BLaER1 treated with 17β-estradiol and CSF1 and Interleukin-3, amounts not matched to agents 10 nM and 100 nM (cell line): ENCODE data around the gene OSBPL5.

Experiments
- H3K27ac ChIP-seq, 11 experiments: shearing (Covaris generic); formaldehyde crosslinking; 2 replicates each; pipeline ENCODE4 v1.8.1; 2022
- H3K27me3 ChIP-seq, 11 experiments: shearing (Covaris generic); formaldehyde crosslinking; 2 replicates each; pipeline ENCODE4 v1.8.1; 2022
- H3K36me3 ChIP-seq, 11 experiments: shearing (Covaris generic); formaldehyde crosslinking; 2 replicates each; pipeline ENCODE4 v1.8.1; 2022
- H3K4me1 ChIP-seq, 10 experiments: shearing (Covaris generic); formaldehyde crosslinking; 2 replicates each; pipeline ENCODE4 v1.8.1; 2022
- H3K4me2 ChIP-seq, 11 experiments: shearing (Covaris generic); formaldehyde crosslinking; 2 replicates each; pipeline ENCODE4 v1.8.1; 2022
- H3K4me3 ChIP-seq, 10 experiments: shearing (Covaris generic); formaldehyde crosslinking; 2 replicates each; pipeline ENCODE4 v1.8.1; 2022
- H3K9ac ChIP-seq, 11 experiments: shearing (Covaris generic); formaldehyde crosslinking; 2 replicates each; pipeline ENCODE4 v1.8.1; 2022
- H3K9me3 ChIP-seq, 11 experiments: shearing (Covaris generic); formaldehyde crosslinking; replicated peaks in 1 of 11; 2 replicates each; pipeline ENCODE4 v1.8.1; 2022
- H4K20me1 ChIP-seq, 11 experiments: shearing (Covaris generic); formaldehyde crosslinking; 2 replicates each; pipeline ENCODE4 v1.8.1; 2022
- Cebpa-rat ChIP-seq, 11 experiments: shearing (Covaris generic); IDR thresholded peaks; 2 replicates each; pipeline ENCODE4 v1.8.1; 2022

The OSBPL5 gene

DNA sequence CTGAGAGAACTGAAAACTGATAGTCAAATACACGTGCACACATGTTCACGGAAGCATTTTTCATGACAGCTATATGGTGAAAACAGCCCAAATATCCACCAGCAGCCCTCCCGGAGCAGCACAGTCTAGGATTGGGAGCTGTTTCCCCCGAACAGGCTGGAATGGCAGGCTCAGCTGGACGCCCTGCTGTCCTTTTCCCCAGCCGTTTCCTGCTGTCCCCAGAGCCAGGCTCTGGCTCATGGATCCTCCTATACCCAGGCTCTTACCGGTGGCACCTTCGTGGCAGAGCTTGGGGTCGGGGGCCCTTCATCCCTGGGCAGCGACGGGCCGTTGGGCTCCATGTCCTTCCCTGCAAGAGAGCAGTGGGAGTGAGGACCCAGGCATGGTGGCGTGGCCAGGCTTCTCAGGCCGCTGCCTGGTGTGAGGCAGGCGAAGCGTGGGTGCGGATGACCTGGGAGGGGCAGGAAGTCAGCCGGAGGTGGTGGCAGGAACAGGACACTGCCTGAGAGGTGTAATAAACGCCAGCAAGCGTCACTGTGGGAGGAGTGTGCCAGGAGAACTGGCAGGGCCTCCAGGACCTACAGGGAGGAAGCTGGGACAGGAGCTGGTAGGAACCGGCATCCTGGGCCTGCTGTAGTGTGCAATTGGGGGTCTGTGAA, 38.8 kb downstream of the OSBPL5 start:
- peak overlapping the region in 5 of 11 experiments; percentile 7 to 36 (median 25); a peak in 5 of 22 replicates for H3K9ac ChIP-seq
- TF ChIP-seq Cebpa-rat (IDR thresholded peaks at IDR 0.05), result no peak
- no peak overlapping the region for H3K4me3 ChIP-seq
- no peaks in the 10 kb centered on the region for H3K9me3 ChIP-seq
- peaks cover 13 to 80% (median 47%) of the 10 kb centered on the region in 10 experiments for H3K4me1 ChIP-seq
- H3K27me3 ChIP-seq, result no peaks in the 10 kb centered on the region
- peak overlapping the region in 7 of 11 experiments; percentile 5 to 92 (median 61); a peak in 11 of 22 replicates for H3K4me2 ChIP-seq
- H4K20me1 ChIP-seq, result peaks cover 0 to 56% (median 8%) of the 10 kb centered on the region in 11 experiments; a peak in 12 of 22 replicates
- peak overlapping the region in 6 of 11 experiments; percentile 10 to 35 (median 28); a peak in 8 of 22 replicates for H3K27ac ChIP-seq
- H3K36me3 ChIP-seq, result peaks cover 15 to 67% (median 29%) of the 10 kb centered on the region in 11 experiments; a peak in 21 of 22 replicates

DNA sequence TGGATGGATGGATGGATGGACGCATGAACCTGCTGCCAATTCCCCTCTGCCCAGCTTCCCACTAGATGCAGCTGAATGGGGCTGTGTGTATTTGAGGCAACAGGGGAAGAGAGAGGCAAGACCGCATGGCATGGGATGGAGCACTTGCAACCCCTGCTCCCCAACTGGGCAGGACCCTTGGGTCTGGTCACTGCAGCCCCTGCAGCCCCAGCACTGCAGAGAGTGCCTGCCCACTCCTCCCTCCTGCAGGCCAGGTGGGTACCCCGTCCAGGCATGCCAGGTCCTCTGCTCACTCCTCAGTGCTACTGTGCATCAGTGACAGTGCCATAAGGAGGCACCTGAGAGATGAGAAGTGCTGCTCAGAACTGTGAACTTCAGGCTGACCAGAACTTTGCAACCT, 40.3 kb downstream of the OSBPL5 start:
- H3K4me2 ChIP-seq, result peak overlapping the region; percentile 13 to 92 (median 72)
- peak overlapping the region in 2 of 11 experiments; percentile 68 to 70; a peak in 3 of 22 replicates for H3K27ac ChIP-seq

GRCh38 chr11:3123761-3124733, 41.1 kb downstream of the OSBPL5 start:
- Histone ChIP-seq H3K27ac (peak overlapping the region in 8 of 11 experiments; percentile 21 to 75 (median 67); a peak in 14 of 22 replicates), H3K4me2 (peak overlapping the region; percentile 13 to 92 (median 72)), H3K27me3 (no peaks in the 10 kb centered on the region), H3K9me3 (peaks cover 4 to 17% (median 13%) of the 10 kb centered on the region in 11 experiments; a peak in 17 of 22 replicates), H4K20me1 (peaks cover 0 to 37% (median 2%) of the 10 kb centered on the region in 11 experiments; a peak in 8 of 22 replicates), H3K9ac (peak overlapping the region in 10 of 11 experiments; percentile 2 to 54 (median 36); a peak in 14 of 22 replicates), H3K4me3 (no peak overlapping the region), H3K4me1 (peaks cover 13 to 63% (median 43%) of the 10 kb centered on the region in 10 experiments), H3K36me3 (peaks cover 33 to 88% (median 49%) of the 10 kb centered on the region in 11 experiments)
- TF ChIP-seq Cebpa-rat (IDR thresholded peaks at IDR 0.05), result peak in 4 of 11 experiments; percentile 21 to 45 (median 28); a peak in 2 of 22 replicates

More for the DNA sequence above, 40.3 kb downstream of the OSBPL5 start:
- peaks cover 13 to 67% (median 43%) of the 10 kb centered on the region in 10 experiments for H3K4me1 ChIP-seq
- no peaks in the 10 kb centered on the region for H3K27me3 ChIP-seq
- TF ChIP-seq Cebpa-rat (IDR thresholded peaks at IDR 0.05), result no peak; a peak in 1 of 22 replicates
- H3K9me3 ChIP-seq, result peaks cover 0 to 9% (median 5%) of the 10 kb centered on the region in 11 experiments; a peak in 12 of 22 replicates
- H3K36me3 ChIP-seq, result peaks cover 27 to 82% (median 41%) of the 10 kb centered on the region in 11 experiments; a peak in 21 of 22 replicates
- 0 out of 20 replicates have a peak overlapping the region, but pooled peaks of 1 of the 10 experiments have one; percentile 0 for H3K4me3 ChIP-seq
- peaks cover 0 to 45% (median 5%) of the 10 kb centered on the region in 11 experiments; a peak in 8 of 22 replicates for H4K20me1 ChIP-seq
- peak overlapping the region in 4 of 11 experiments; percentile 9 to 54 (median 44); a peak in 3 of 22 replicates for H3K9ac ChIP-seq

- Histone ChIP-seq H3K9ac (peak overlapping the region in 3 of 11 experiments; percentile 33 to 54 (median 51); a peak in 3 of 22 replicates), H3K4me1 (peaks cover 13 to 60% (median 43%) of the 10 kb centered on the region in 10 experiments), H3K36me3 (peaks cover 38 to 88% (median 51%) of the 10 kb centered on the region in 11 experiments), H3K9me3 (peaks cover 11 to 24% (median 20%) of the 10 kb centered on the region in 11 experiments; a peak in 20 of 22 replicates), H3K27ac (peak overlapping the region in 7 of 11 experiments; percentile 32 to 75 (median 68); a peak in 10 of 22 replicates), H3K27me3 (no peaks in the 10 kb centered on the region), H4K20me1 (peaks cover 0 to 30% (median 0%) of the 10 kb centered on the region in 11 experiments; a peak in 8 of 22 replicates), H3K4me3 (no peak overlapping the region), H3K4me2 (peak overlapping the region in 4 of 11 experiments; percentile 72 to 92 (median 83); a peak in 7 of 22 replicates)
- TF ChIP-seq Cebpa-rat (IDR thresholded peaks at IDR 0.05), result no peak
Observed at GRCh38 chr11:3123305-3123704, 41.8 kb downstream of the OSBPL5 start.

DNA sequence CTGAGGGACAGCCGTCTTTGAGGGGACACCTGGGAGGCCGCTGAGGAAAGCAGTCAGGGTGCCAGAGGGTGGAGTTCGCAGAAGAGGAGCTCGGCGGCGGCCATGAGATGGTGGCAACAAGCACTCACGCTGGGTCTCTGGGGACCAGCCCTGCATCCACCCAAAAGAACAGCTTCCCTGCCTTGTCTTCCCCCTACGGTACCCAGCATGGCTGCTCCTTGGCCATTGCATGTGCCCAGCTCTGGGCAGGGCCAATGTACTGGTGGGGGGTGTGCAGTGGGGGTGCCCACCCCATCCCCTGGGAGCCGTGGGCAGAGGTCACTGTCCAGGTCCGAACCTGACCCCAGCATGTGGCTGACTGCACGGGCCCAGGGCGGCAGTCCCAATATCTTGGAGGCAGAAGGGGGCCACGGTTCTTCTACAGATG, 42.3 kb downstream of the OSBPL5 start:
- Histone ChIP-seq H4K20me1 (peaks cover 0 to 25% (median 0%) of the 10 kb centered on the region in 11 experiments; a peak in 8 of 22 replicates), H3K4me3 (no peak overlapping the region), H3K4me1 (peaks cover 13 to 56% (median 43%) of the 10 kb centered on the region in 10 experiments), H3K36me3 (peaks cover 43 to 89% (median 55%) of the 10 kb centered on the region in 11 experiments), H3K27ac (peak overlapping the region in 5 of 11 experiments; percentile 15 to 75 (median 47); a peak in 10 of 22 replicates), H3K4me2 (peak overlapping the region in 2 of 11 experiments; percentile 13 to 27; a peak in 3 of 22 replicates), H3K9ac (peak overlapping the region in 2 of 11 experiments; percentile 18 to 54; a peak in 1 of 22 replicates), H3K27me3 (no peaks in the 10 kb centered on the region), H3K9me3 (peaks cover 16 to 30% (median 25%) of the 10 kb centered on the region in 11 experiments)
- no peak for TF ChIP-seq Cebpa-rat (IDR thresholded peaks at IDR 0.05)

- Histone ChIP-seq H3K4me1 (peaks cover 13 to 49% (median 39%) of the 10 kb centered on the region in 10 experiments), H3K9me3 (peaks cover 23 to 36% (median 32%) of the 10 kb centered on the region in 11 experiments), H3K27ac (peak overlapping the region in 4 of 11 experiments; percentile 28 to 75 (median 56); a peak in 9 of 22 replicates), H3K4me3 (no peak overlapping the region), H3K4me2 (peak overlapping the region in 2 of 11 experiments; percentile 13 to 27; a peak in 2 of 22 replicates), H3K9ac (0 out of 22 replicates have a peak overlapping the region, but pooled peaks of 1 of the 11 experiments have one; percentile 18), H3K36me3 (peaks cover 47 to 89% (median 62%) of the 10 kb centered on the region in 11 experiments), H3K27me3 (no peaks in the 10 kb centered on the region), H4K20me1 (peaks cover 0 to 19% (median 0%) of the 10 kb centered on the region in 11 experiments; a peak in 7 of 22 replicates)
- TF ChIP-seq Cebpa-rat (IDR thresholded peaks at IDR 0.05), result no peak
Observed at GRCh38 chr11:3121931-3122774, 43.0 kb downstream of the OSBPL5 start.

GRCh38 chr11:3121416-3121815, 43.7 kb downstream of the OSBPL5 start:
- no peak for TF ChIP-seq Cebpa-rat (IDR thresholded peaks at IDR 0.05)
- Histone ChIP-seq H3K9ac (no peak overlapping the region), H3K4me2 (no peak overlapping the region), H3K9me3 (peaks cover 30 to 43% (median 39%) of the 10 kb centered on the region in 11 experiments), H3K36me3 (peaks cover 54 to 90% (median 69%) of the 10 kb centered on the region in 11 experiments), H3K27me3 (no peaks in the 10 kb centered on the region), H3K4me1 (peaks cover 13 to 42% (median 31%) of the 10 kb centered on the region in 10 experiments), H4K20me1 (peaks cover 0 to 16% (median 0%) of the 10 kb centered on the region in 11 experiments; a peak in 6 of 22 replicates), H3K4me3 (no peak overlapping the region), H3K27ac (no peak overlapping the region)
